ENCODE data around the gene TAC3.
"Not testable (repeated sequence)": the region's sequence is repeated elsewhere in the genome, so short reads cannot be mapped to it uniquely, and the experiment has no call there.

The TAC3 gene

GRCh38 chr12:56982578-56983236 lies 33.6 kb downstream of the TAC3 start:
- DNase-seq (ENCODE audit: low spot score) = not testable (repeated sequence)

- no peak for DNase-seq (ENCODE audit: low spot score)
Measured at GRCh38 chr12:56980941-56981530, 35.3 kb downstream of the TAC3 start.

GRCh38 chr12:56980268-56980667 lies 36.1 kb downstream of the TAC3 start:
- DNase-seq (ENCODE audit: low spot score) = no peak

GRCh38 chr12:56979628-56980027 lies 36.7 kb downstream of the TAC3 start:
- no peak for DNase-seq (ENCODE audit: low spot score)

- DNase-seq (ENCODE audit: low spot score) = no peak
Measured at GRCh38 chr12:56978397-56979138, 37.8 kb downstream of the TAC3 start.

DNA sequence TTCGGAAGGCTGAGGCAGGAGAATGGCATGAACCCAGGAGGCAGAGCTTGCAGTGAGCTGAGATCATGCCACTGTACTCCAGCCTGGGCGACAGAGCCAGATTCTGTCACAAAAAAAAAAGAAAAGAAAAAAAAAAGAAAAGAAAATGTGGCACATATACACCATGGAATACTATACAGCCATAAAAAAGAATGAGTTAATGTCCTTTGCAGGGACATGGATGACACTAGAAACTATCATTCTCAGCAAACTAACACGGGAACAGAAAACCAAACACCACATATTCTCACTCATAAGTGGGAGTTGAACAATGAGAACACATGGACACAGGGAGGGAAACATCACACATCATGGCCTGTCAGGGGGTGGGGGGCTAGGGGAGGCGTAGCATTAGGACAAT lies 39.0 kb downstream of the TAC3 start:
- DNase-seq (ENCODE audit: low spot score) = not testable (repeated sequence)

- not testable (repeated sequence) for DNase-seq (ENCODE audit: low spot score)
Measured at GRCh38 chr12:56974224-56974623, 42.1 kb downstream of the TAC3 start.

GRCh38 chr12:56968910-56969309 lies 47.4 kb downstream of the TAC3 start:
- DNase-seq (ENCODE audit: low spot score) = not testable (repeated sequence)

DNA sequence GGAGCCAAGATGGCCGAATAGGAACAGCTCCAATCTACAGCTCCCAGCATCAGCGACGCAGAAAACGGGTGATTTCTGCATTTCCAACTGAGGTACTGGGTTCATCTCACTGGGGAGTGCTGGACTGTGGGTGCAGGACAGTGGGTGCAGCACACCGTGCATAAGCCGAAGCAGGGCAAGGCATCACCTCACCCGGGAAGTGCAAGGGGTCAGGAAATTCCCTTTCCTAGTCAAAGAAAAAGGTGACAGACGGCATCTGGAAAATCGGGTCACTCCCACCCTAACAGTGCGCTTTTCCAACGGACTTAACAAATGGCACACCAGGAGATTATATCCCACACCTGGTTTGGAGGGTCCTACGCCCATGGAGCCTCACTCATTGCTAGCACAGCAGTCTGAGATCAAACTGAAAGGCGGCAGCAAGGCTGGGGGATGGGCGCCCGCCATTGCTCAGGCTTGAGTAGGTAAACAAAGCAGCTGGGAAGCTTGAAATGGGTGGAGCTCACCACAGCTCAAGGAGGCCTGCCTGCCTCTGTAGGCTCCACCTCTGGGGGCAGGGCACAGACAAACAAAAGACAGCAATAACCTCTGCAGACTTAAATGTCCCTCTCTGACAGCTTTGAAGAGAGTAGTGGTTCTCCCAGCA lies 50.2 kb downstream of the TAC3 start:
- not testable (repeated sequence) for DNase-seq (ENCODE audit: low spot score)

DNA sequence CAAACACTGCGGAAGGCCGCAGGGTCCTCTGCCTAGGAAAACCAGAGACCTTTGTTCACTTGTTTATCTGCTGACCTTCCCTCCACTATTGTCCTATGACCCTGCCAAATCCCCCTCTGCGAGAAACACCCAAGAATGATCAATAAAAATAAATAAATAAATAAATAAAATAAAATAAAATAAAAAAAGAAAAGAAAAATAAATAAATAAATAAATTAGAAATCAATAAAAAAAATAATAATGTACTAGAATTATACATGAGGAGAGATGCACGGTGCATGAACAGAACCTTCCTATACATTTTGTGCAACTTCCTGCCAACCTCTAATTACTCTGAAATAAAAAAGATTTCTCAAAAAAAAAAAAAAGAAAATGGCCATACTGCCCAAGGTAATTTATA lies 51.2 kb downstream of the TAC3 start:
- not testable (repeated sequence) for DNase-seq (ENCODE audit: low spot score)

GRCh38 chr12:56963557-56963956 lies 52.8 kb downstream of the TAC3 start:
- DNase-seq (ENCODE audit: low spot score) = not testable (repeated sequence)

- not testable (repeated sequence) for DNase-seq (ENCODE audit: low spot score)
Measured at GRCh38 chr12:56962247-56962646, 54.1 kb downstream of the TAC3 start.

Measured in activated CD4-positive, alpha-beta T cell treated with anti-CD3 and anti-CD28 coated beads, Interleukin-2, Interleukin-4, amounts not matched to agents 100 ng/mL and 50 ng/mL, durations not matched to agents 16 hours and 8 hours (primary cell).